Measurements from ENCODE around the gene IL17RE. TPM values are rescaled to one million over a fixed set of nuclear protein-coding genes. Genes with fewer than 3 reads are reported as not detected.

The IL17RE gene
- total and polyA plus RNA-seq, 2 of the 13 experiments (the other 11 are each of a cell fraction or from before 2014, with no cell fraction given) = 14.5 to 24.1 TPM

DNA sequence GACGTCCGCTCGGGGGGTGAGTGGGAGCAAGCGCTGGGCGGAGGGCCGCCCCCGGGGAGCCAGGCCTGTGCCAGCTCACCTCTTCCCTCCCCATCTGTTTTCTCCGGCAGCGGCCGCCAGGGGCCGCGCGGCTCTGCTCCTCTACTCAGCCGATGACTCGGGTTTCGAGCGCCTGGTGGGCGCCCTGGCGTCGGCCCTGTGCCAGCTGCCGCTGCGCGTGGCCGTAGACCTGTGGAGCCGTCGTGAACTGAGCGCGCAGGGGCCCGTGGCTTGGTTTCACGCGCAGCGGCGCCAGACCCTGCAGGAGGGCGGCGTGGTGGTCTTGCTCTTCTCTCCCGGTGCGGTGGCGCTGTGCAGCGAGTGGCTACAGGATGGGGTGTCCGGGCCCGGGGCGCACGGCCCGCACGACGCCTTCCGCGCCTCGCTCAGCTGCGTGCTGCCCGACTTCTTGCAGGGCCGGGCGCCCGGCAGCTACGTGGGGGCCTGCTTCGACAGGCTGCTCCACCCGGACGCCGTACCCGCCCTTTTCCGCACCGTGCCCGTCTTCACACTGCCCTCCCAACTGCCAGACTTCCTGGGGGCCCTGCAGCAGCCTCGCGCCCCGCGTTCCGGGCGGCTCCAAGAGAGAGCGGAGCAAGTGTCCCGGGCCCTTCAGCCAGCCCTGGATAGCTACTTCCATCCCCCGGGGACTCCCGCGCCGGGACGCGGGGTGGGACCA lies 30.4 kb downstream of the IL17RE start (continued):
- TF ChIP-seq, protein P1, sequence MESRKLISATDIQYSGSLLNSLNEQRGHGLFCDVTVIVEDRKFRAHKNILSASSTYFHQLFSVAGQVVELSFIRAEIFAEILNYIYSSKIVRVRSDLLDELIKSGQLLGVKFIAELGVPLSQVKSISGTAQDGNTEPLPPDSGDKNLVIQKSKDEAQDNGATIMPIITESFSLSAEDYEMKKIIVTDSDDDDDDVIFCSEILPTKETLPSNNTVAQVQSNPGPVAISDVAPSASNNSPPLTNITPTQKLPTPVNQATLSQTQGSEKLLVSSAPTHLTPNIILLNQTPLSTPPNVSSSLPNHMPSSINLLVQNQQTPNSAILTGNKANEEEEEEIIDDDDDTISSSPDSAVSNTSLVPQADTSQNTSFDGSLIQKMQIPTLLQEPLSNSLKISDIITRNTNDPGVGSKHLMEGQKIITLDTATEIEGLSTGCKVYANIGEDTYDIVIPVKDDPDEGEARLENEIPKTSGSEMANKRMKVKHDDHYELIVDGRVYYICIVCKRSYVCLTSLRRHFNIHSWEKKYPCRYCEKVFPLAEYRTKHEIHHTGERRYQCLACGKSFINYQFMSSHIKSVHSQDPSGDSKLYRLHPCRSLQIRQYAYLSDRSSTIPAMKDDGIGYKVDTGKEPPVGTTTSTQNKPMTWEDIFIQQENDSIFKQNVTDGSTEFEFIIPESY (CRISPR knock-in tag; IDR thresholded peaks at IDR 0.05) = no peak; the same call in 1 of the 2 replicates
- TF ChIP-seq SIN3B (IDR thresholded peaks at IDR 0.05; ENCODE audit: low read length) (no peak), NFKBIZ (CRISPR knock-in tag; IDR thresholded peaks at IDR 0.05) (no peak), RAD51 (IDR thresholded peaks at IDR 0.05; ENCODE audit: borderline replicate concordance) (no peak), REXO4 (CRISPR knock-in tag; IDR thresholded peaks at IDR 0.05; ENCODE audit: borderline replicate concordance) (no peak), NCOA2 (CRISPR knock-in tag; IDR thresholded peaks at IDR 0.05) (0 out of 2 replicates have a peak, but pooled peaks have one; percentile 8), NBN (conservative IDR thresholded peaks at IDR 0.05) (no peak), FOXA3 (CRISPR knock-in tag; IDR thresholded peaks at IDR 0.05) (peak; percentile 36; the same call in 1 of the 2 replicates), CBX2 (IDR thresholded peaks at IDR 0.05; ENCODE audit: low read depth, low read length) (no peak), CBX2 (CRISPR knock-in tag; IDR thresholded peaks at IDR 0.05; ENCODE audit: low read depth) (no peak), PHF21A (CRISPR knock-in tag; IDR thresholded peaks at IDR 0.05) (peak; percentile 18; the same call in 1 of the 2 replicates), KLF6 (CRISPR knock-in tag; IDR thresholded peaks at IDR 0.05) (0 out of 2 replicates have a peak, but pooled peaks have one; percentile 38), ZNF234 (CRISPR knock-in tag; conservative IDR thresholded peaks at IDR 0.05) (peak; percentile 68)
- TF ChIP-seq, protein P2, sequence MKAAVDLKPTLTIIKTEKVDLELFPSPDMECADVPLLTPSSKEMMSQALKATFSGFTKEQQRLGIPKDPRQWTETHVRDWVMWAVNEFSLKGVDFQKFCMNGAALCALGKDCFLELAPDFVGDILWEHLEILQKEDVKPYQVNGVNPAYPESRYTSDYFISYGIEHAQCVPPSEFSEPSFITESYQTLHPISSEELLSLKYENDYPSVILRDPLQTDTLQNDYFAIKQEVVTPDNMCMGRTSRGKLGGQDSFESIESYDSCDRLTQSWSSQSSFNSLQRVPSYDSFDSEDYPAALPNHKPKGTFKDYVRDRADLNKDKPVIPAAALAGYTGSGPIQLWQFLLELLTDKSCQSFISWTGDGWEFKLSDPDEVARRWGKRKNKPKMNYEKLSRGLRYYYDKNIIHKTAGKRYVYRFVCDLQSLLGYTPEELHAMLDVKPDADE (CRISPR knock-in tag; IDR thresholded peaks at IDR 0.05) = no peak; the same call in 1 of the 2 replicates
- TF ChIP-seq, protein P3, sequence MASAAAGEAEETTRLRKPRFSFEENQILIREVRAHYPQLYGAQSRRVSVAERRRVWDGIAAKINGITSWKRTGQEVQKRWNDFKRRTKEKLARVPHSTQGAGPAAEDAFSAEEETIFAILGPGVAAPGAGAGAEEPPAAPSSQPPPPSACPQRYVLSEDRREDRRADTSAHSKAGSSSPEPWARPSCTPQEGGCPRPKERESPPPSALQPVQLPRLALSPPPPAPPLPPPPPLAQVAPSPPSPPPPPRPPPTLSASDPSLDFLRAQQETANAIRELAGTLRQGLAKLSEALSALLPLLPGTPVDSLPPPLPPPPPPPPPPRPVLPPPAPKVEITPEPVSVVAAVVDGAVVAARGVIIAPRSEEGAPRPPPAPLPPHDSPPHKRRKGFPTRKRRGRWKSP (CRISPR knock-in tag; IDR thresholded peaks at IDR 0.05) = no peak; the same call in none of the 2 replicates
- TF ChIP-seq, protein P4, sequence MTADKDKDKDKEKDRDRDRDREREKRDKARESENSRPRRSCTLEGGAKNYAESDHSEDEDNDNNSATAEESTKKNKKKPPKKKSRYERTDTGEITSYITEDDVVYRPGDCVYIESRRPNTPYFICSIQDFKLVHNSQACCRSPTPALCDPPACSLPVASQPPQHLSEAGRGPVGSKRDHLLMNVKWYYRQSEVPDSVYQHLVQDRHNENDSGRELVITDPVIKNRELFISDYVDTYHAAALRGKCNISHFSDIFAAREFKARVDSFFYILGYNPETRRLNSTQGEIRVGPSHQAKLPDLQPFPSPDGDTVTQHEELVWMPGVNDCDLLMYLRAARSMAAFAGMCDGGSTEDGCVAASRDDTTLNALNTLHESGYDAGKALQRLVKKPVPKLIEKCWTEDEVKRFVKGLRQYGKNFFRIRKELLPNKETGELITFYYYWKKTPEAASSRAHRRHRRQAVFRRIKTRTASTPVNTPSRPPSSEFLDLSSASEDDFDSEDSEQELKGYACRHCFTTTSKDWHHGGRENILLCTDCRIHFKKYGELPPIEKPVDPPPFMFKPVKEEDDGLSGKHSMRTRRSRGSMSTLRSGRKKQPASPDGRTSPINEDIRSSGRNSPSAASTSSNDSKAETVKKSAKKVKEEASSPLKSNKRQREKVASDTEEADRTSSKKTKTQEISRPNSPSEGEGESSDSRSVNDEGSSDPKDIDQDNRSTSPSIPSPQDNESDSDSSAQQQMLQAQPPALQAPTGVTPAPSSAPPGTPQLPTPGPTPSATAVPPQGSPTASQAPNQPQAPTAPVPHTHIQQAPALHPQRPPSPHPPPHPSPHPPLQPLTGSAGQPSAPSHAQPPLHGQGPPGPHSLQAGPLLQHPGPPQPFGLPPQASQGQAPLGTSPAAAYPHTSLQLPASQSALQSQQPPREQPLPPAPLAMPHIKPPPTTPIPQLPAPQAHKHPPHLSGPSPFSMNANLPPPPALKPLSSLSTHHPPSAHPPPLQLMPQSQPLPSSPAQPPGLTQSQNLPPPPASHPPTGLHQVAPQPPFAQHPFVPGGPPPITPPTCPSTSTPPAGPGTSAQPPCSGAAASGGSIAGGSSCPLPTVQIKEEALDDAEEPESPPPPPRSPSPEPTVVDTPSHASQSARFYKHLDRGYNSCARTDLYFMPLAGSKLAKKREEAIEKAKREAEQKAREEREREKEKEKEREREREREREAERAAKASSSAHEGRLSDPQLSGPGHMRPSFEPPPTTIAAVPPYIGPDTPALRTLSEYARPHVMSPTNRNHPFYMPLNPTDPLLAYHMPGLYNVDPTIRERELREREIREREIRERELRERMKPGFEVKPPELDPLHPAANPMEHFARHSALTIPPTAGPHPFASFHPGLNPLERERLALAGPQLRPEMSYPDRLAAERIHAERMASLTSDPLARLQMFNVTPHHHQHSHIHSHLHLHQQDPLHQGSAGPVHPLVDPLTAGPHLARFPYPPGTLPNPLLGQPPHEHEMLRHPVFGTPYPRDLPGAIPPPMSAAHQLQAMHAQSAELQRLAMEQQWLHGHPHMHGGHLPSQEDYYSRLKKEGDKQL (CRISPR knock-in tag; IDR thresholded peaks at IDR 0.05; ENCODE audit: low read depth) = no peak
- TF ChIP-seq, protein P5, sequence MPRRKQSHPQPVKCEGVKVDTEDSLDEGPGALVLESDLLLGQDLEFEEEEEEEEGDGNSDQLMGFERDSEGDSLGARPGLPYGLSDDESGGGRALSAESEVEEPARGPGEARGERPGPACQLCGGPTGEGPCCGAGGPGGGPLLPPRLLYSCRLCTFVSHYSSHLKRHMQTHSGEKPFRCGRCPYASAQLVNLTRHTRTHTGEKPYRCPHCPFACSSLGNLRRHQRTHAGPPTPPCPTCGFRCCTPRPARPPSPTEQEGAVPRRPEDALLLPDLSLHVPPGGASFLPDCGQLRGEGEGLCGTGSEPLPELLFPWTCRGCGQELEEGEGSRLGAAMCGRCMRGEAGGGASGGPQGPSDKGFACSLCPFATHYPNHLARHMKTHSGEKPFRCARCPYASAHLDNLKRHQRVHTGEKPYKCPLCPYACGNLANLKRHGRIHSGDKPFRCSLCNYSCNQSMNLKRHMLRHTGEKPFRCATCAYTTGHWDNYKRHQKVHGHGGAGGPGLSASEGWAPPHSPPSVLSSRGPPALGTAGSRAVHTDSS (CRISPR knock-in tag; conservative IDR thresholded peaks at IDR 0.05) = no peak

All from HepG2 (cell line).